Tibial artery (tissue), 4 donors: ENCODE measurements around the gene NF2.

ENCODE experiments used
- DNase-seq, 2 donors: peaks; one replicate each; pipeline ENCODE4 v3.0.0-alpha.2; 2019
- H3K27ac ChIP-seq, 2 donors: fragments of 200-600 bp; sonication (generic) in 1 of 2; 1 replicate in 1 of 2; 2 replicates in 1 of 2; pipeline ENCODE4 v1.5.1; 2018 to 2019; ENCODE audit warnings: mild to moderate bottlenecking in 1 of 2
- H3K27me3 ChIP-seq, 2 donors: fragments of 200-600 bp; sonication (generic) in 1 of 2; one replicate each; pipeline versions ENCODE4 v1.5.1 to v1.6.0; 2016 to 2019
- H3K36me3 ChIP-seq, 3 donors: fragments of 200-600 bp; sonication (generic) in 2 of 3; one replicate each; pipeline ENCODE4 v1.5.1; 2016 to 2019; ENCODE audit warnings: mild to moderate bottlenecking in 2 of 3
- H3K4me1 ChIP-seq, 4 donors: fragments of 200-600 bp; sonication (generic) in 2 of 4; 1 replicate in 3 of 4; 2 replicates in 1 of 4; pipeline ENCODE4 v1.5.1; 2016 to 2019
- H3K4me3 ChIP-seq, 2 donors: fragments of 200-600 bp; sonication (generic) in 1 of 2; 1 replicate in 1 of 2; 2 replicates in 1 of 2; pipeline ENCODE4 v1.5.1; 2018 to 2019; ENCODE audit warnings: mild to moderate bottlenecking in 2 of 2
- H3K9me3 ChIP-seq, 3 donors: fragments of 200-600 bp; sonication (generic) in 1 of 3; one replicate each; pipeline ENCODE4 v1.5.1; 2016 to 2019
- intact Hi-C: fragments of 100-400 bp; cut with DNase I; formaldehyde crosslinking; loops from one replicate; pipeline ENCODE4 v1.15.0; 2023; ENCODE audit warnings: low total_unique reads
- TF ChIP-seq, protein P1 (sequence below), 2 experiments: fragments of 200-600 bp in 1 of 2; fragments of 450-650 bp in 1 of 2; IDR thresholded peaks; one replicate each; pipeline ENCODE4 v1.5.1; 2017 to 2019; ENCODE audit warnings: antibody characterized with exemption in 2 of 2, mild to moderate bottlenecking in 1 of 2, moderate library complexity in 1 of 2

The NF2 gene

DNA sequence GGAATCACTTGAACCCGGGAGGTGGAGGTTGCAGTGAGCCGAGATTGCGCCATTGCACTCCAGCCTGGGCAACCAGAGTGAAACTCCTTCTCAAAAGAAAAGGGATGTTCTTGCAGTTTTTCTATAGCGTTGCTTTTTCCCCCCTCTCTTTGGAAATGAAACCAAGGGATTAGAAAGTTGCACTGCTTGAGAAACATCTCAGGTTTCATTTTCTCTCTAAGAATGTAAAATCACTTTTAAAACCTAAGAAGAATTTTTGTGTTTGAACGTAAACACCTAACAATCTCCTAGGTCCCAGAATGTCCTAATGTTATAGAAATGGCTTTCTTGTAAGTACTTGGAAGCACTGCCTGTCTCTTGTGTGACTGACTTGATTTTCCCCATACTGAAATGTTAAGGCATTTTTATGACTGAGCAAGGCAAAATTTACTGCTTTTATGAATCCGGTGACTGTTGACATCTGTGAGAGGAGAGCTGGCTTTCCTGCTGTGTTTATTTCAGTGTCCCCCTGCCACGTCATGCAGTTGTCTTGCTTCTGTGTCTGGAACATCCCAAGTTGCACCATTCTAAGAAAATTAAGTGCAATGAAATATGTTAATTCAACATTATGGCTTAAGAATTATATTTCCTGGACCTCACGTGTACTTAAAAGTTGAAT, 37.7 kb downstream of the NF2 start:
- TF ChIP-seq, protein P1, sequence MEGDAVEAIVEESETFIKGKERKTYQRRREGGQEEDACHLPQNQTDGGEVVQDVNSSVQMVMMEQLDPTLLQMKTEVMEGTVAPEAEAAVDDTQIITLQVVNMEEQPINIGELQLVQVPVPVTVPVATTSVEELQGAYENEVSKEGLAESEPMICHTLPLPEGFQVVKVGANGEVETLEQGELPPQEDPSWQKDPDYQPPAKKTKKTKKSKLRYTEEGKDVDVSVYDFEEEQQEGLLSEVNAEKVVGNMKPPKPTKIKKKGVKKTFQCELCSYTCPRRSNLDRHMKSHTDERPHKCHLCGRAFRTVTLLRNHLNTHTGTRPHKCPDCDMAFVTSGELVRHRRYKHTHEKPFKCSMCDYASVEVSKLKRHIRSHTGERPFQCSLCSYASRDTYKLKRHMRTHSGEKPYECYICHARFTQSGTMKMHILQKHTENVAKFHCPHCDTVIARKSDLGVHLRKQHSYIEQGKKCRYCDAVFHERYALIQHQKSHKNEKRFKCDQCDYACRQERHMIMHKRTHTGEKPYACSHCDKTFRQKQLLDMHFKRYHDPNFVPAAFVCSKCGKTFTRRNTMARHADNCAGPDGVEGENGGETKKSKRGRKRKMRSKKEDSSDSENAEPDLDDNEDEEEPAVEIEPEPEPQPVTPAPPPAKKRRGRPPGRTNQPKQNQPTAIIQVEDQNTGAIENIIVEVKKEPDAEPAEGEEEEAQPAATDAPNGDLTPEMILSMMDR (IDR thresholded peaks at IDR 0.05) = no peak
- Histone ChIP-seq H3K4me3 (no peak overlapping the region), H3K9me3 (no peaks in the 10 kb centered on the region), H3K27me3 (no peaks in the 10 kb centered on the region), H3K36me3 (peaks cover 12 to 58% (median 38%) of the 10 kb centered on the region in 3 donors), H3K27ac (no peak overlapping the region), H3K4me1 (no peaks in the 10 kb centered on the region)
- no peak for DNase-seq
- intact Hi-C loops = no loop called here

DNA sequence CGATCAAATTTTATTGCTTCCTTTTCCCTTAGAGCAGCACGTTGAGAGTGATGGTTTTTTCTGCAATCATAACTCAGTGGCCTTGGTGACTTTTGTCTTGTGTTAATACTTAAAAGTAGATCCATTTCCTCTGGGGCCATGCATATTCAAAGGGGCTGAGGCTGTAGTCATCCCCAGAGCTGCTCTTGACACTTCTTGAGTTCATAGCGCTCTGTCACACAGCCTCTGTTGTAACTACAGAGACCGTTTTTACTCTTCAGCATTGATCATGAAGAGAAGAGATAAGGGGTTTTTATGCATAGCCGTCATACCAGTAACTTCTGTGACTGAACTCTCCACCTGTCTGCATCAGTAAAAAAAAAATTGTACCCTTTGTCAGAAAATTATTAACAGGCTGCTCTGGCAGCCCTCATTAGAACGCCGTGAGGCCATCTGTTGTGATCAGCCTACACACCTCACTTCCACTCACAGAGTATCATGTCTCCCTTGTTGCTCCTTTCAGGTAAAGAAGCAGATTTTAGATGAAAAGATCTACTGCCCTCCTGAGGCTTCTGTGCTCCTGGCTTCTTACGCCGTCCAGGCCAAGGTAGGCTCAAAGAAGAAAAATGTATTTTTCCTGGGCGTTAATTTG, 38.4 kb downstream of the NF2 start:
- TF ChIP-seq, protein P1 (IDR thresholded peaks at IDR 0.05) = no peak
- no peak for DNase-seq

DNA sequence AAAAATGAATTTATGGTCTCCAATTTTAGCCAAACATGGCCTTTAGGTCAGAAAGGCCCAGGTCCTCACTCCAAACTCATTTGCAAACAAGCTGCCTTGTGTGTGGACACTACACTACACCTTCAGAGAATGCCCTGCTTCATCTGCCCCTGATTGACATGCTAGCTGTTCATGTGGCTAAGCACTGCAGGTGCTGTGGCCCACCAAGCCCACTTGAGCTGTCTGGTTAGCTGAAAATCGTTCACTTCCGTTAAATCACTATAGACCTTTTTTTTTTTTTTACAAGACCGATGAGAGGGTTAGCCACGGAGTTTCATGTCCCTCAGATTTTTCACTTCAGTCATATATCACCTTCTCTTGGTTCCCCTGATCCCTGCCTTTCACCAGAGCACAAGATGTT, 39.3 kb downstream of the NF2 start:
- H3K36me3 ChIP-seq = peaks cover 12 to 56% (median 38%) of the 10 kb centered on the region in 3 donors
- H3K9me3 ChIP-seq = no peaks in the 10 kb centered on the region
- DNase-seq = no peak
- H3K4me3 ChIP-seq = no peak overlapping the region
- no peaks in the 10 kb centered on the region for H3K4me1 ChIP-seq
- no peaks in the 10 kb centered on the region for H3K27me3 ChIP-seq
- intact Hi-C loops = no loop called here
- TF ChIP-seq, protein P1 (IDR thresholded peaks at IDR 0.05) = no peak
- no peak overlapping the region for H3K27ac ChIP-seq

More for the DNA sequence above, 38.4 kb downstream of the NF2 start:
- intact Hi-C loops = no loop called here
- Histone ChIP-seq H3K27me3 (no peaks in the 10 kb centered on the region), H3K4me1 (no peaks in the 10 kb centered on the region), H3K27ac (no peak overlapping the region), H3K36me3 (peaks cover 12 to 60% (median 38%) of the 10 kb centered on the region in 3 donors), H3K4me3 (no peak overlapping the region), H3K9me3 (no peaks in the 10 kb centered on the region)

DNA sequence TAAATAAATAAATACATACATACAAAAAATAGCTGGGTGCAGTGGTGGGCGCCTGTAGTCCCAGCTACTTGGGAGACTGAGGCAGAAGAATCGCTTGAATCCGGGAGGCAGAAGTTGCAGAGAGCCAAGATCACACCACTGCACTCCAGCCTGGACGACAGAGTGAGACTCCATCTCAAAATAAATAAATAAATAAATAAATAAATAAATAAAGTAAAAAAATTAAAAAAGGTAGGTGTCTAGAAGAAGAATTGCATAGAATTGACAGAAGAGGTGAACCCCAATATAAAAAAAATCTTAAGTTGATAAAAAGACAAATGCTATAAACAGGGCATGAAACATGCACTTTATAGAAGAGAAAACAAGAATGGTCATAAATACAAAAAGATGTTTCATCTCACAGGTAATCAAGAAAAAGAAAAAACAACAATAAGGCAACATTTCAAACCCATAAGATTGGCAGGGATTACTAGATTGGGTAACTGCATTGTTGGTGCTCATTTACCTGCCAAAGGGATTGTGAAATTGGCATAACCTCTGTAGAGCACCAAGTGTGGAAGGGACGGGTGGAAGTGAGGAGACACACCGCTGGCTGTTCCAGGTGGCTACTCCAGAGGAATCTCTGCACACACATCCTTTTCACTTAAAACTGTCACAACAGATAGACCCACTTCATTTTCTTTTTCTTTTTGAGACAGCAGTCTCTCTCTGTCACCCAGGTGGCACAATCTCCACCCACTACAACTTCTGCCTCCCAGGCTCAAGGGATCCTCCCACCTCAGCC, 44.7 kb downstream of the NF2 start:
- TF ChIP-seq, protein P1 (IDR thresholded peaks at IDR 0.05) = no peak
- intact Hi-C loops = no loop called here
- no peaks in the 10 kb centered on the region for H3K9me3 ChIP-seq
- no peaks in the 10 kb centered on the region for H3K27me3 ChIP-seq
- no peak overlapping the region for H3K4me3 ChIP-seq
- H3K36me3 ChIP-seq = peaks cover 0 to 50% (median 21%) of the 10 kb centered on the region in 3 donors
- H3K4me1 ChIP-seq = no peaks in the 10 kb centered on the region
- no peak overlapping the region for H3K27ac ChIP-seq
- DNase-seq = no peak

DNA sequence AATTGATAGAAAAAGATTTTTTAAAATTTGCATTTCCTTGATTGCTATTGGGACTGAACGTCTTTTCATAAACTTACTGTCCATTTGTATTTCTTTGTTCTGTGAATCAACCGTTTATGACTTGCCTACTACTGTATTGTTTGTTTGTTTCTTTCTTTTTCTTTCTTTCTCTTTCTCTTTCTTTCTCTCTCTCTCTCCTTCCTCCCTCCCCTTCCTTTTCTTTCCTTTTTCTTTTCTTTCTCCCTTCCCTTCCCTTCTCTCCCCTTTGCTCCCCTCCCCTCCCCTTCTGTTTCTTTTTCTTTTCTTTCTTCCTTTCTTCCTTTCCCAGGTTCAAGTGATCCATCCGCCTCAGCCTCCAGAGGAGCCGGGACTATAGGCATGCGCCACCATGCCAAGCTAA, 46.9 kb downstream of the NF2 start:
- intact Hi-C loops = no loop called here
- Histone ChIP-seq H3K4me1 (no peaks in the 10 kb centered on the region), H3K4me3 (no peak overlapping the region), H3K27ac (no peak overlapping the region), H3K27me3 (no peaks in the 10 kb centered on the region), H3K36me3 (peaks cover 0 to 56% (median 13%) of the 10 kb centered on the region in 3 donors), H3K9me3 (no peaks in the 10 kb centered on the region)
- DNase-seq = no peak
- TF ChIP-seq, protein P1 (IDR thresholded peaks at IDR 0.05) = no peak
